ENCODE results near the gene ASIC4. TPM values are rescaled to one million over a fixed set of nuclear protein-coding genes. Genes with fewer than 3 reads are reported as not detected.

The ASIC4 gene
- total RNA-seq, 1 experiment from 2014 or later = 0.21 TPM

DNA sequence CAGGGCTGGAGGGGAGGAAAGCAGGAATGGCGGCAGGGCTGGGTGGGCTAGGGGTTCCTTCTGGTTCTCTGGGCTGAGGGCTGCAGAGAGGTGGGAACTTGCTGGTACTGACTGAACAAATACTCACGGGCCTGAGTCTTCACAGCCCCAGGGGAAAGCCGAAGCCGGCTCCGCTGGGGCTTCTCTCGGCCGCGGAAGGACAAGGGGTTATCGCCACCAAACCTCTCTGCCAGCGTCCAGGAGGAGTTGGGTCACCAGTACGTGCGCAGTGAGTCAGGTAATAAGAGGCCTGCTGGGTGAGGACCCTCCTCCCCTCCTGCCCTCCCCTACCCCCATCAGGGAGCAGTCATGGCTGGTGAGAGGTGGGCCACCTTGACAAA, 29.1 kb upstream of the ASIC4 start:
- in situ Hi-C loops (cut with HindIII; ENCODE audit: low pct_unique_long_range_greater_than_20kb, low sequenced_read_pairs) = no loop called here
- ATAC-seq (no peak), DNase-seq (ENCODE audit: low read depth, low spot score) (no peak)
- BruUV-seq (replicated peaks) = no TSS peak
- H3K27me3 ChIP-seq (ENCODE audit: control insufficient read depth, insufficient read depth, low read length) = no peaks in the 10 kb centered on the region
- no peaks in the 10 kb centered on the region for H3K36me3 ChIP-seq (ENCODE audit: control insufficient read depth, insufficient read depth, low read length)
- intact Hi-C loops (cut with micrococcal nuclease; ENCODE audit: unreplicated experiment) = no loop called here
- no peaks in the 10 kb centered on the region for H3K4me1 ChIP-seq (ENCODE audit: control insufficient read depth, insufficient read depth, low read length)
- H3K4me3 ChIP-seq (ENCODE audit: low read depth in 2 of 2, low read length in 2 of 2) = no peak overlapping the region
- TF ChIP-seq TCF7L2 (IDR thresholded peaks at IDR 0.05; ENCODE audit: low read depth, low read length) = no peak
- no peak for TF ChIP-seq SIN3A (IDR thresholded peaks at IDR 0.05; ENCODE audit: borderline replicate concordance, insufficient read depth, low read depth, low read length)
- TF ChIP-seq POLR2AphosphoS5 (IDR thresholded peaks at IDR 0.05; ENCODE audit: low read depth, low read length) = no peak
- TF ChIP-seq, protein P1, sequence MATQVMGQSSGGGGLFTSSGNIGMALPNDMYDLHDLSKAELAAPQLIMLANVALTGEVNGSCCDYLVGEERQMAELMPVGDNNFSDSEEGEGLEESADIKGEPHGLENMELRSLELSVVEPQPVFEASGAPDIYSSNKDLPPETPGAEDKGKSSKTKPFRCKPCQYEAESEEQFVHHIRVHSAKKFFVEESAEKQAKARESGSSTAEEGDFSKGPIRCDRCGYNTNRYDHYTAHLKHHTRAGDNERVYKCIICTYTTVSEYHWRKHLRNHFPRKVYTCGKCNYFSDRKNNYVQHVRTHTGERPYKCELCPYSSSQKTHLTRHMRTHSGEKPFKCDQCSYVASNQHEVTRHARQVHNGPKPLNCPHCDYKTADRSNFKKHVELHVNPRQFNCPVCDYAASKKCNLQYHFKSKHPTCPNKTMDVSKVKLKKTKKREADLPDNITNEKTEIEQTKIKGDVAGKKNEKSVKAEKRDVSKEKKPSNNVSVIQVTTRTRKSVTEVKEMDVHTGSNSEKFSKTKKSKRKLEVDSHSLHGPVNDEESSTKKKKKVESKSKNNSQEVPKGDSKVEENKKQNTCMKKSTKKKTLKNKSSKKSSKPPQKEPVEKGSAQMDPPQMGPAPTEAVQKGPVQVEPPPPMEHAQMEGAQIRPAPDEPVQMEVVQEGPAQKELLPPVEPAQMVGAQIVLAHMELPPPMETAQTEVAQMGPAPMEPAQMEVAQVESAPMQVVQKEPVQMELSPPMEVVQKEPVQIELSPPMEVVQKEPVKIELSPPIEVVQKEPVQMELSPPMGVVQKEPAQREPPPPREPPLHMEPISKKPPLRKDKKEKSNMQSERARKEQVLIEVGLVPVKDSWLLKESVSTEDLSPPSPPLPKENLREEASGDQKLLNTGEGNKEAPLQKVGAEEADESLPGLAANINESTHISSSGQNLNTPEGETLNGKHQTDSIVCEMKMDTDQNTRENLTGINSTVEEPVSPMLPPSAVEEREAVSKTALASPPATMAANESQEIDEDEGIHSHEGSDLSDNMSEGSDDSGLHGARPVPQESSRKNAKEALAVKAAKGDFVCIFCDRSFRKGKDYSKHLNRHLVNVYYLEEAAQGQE (IDR thresholded peaks at IDR 0.05; ENCODE audit: insufficient read depth in 1 of 2, low read depth in 2 of 2, low read length in 1 of 2) = no peak
- TF ChIP-seq, protein P2, sequence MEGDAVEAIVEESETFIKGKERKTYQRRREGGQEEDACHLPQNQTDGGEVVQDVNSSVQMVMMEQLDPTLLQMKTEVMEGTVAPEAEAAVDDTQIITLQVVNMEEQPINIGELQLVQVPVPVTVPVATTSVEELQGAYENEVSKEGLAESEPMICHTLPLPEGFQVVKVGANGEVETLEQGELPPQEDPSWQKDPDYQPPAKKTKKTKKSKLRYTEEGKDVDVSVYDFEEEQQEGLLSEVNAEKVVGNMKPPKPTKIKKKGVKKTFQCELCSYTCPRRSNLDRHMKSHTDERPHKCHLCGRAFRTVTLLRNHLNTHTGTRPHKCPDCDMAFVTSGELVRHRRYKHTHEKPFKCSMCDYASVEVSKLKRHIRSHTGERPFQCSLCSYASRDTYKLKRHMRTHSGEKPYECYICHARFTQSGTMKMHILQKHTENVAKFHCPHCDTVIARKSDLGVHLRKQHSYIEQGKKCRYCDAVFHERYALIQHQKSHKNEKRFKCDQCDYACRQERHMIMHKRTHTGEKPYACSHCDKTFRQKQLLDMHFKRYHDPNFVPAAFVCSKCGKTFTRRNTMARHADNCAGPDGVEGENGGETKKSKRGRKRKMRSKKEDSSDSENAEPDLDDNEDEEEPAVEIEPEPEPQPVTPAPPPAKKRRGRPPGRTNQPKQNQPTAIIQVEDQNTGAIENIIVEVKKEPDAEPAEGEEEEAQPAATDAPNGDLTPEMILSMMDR (IDR thresholded peaks at IDR 0.05) = no peak
- no peaks in the 10 kb centered on the region for H3K9me3 ChIP-seq (ENCODE audit: control insufficient read depth, insufficient read depth, low read depth, low read length)
- ChIA-PET CTCF (interaction anchor here (1.7 kb wide), 1 partner anchor 10 kb away, joined by 5 read pairs; no protein-coding TSS in a partner anchor), POLR2A (interaction anchor here (0.5 kb wide), 1 partner anchor 8 kb away, joined by 7 read pairs; no protein-coding TSS in a partner anchor)
- H3K27ac ChIP-seq (ENCODE audit: low read length) = no peak overlapping the region

DNA sequence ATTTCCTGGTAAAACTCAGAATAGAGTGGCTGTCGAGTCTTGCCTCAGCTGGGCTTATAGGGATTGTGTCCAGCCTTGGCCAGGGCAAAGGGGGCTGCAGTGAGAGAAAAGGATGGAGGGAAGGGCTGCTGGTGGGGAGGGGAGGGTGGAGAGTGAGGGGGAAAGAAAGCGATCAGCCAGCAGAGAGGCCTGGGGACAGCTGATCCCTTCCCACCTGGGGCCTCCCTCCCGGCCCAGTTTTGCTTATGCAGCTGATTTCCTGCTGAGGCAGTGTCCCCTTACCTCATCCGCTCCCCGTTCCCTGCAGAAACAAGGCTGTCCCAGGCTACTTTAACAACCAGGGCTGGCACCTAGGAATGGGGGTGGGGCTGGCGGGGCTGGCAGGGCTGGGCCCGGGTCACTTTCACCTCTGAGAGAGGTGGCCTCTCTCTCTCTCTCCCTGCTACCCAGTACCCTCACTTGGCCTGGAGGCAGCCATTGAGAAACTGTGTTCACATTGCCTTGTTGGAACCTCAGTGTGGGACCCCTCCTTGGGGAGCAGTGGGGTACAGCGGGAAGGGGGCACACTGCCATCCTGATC, 27.8 kb upstream of the ASIC4 start:
- BruUV-seq (replicated peaks) = no TSS peak
- ATAC-seq = no peak

More for the DNA sequence above, 27.8 kb upstream of the ASIC4 start:
- Histone ChIP-seq H3K27me3 (ENCODE audit: control insufficient read depth, insufficient read depth, low read length) (no peaks in the 10 kb centered on the region), H3K27ac (ENCODE audit: low read length) (no peak overlapping the region), H3K4me3 (ENCODE audit: low read depth in 2 of 2, low read length in 2 of 2) (no peak overlapping the region), H3K9me3 (ENCODE audit: control insufficient read depth, insufficient read depth, low read depth, low read length) (no peaks in the 10 kb centered on the region), H3K4me1 (ENCODE audit: control insufficient read depth, insufficient read depth, low read length) (no peaks in the 10 kb centered on the region), H3K36me3 (ENCODE audit: control insufficient read depth, insufficient read depth, low read length) (no peaks in the 10 kb centered on the region)
- no peak for DNase-seq (ENCODE audit: low read depth, low spot score)
- in situ Hi-C loops (cut with HindIII; ENCODE audit: low pct_unique_long_range_greater_than_20kb, low sequenced_read_pairs) = no loop called here
- TF ChIP-seq, protein P2 (IDR thresholded peaks at IDR 0.05) = no peak
- TF ChIP-seq TCF7L2 (IDR thresholded peaks at IDR 0.05; ENCODE audit: low read depth, low read length) (no peak), SIN3A (IDR thresholded peaks at IDR 0.05; ENCODE audit: borderline replicate concordance, insufficient read depth, low read depth, low read length) (no peak), POLR2AphosphoS5 (IDR thresholded peaks at IDR 0.05; ENCODE audit: low read depth, low read length) (no peak)
- TF ChIP-seq, protein P1 (IDR thresholded peaks at IDR 0.05; ENCODE audit: insufficient read depth in 1 of 2, low read depth in 2 of 2, low read length in 1 of 2) = no peak
- intact Hi-C loops (cut with micrococcal nuclease; ENCODE audit: unreplicated experiment) = no loop called here
- CTCF ChIA-PET = interaction anchor here (0.6 to 1.7 kb wide), 3 partner anchors 9 to 308 kb away, joined by 3 to 5 read pairs (median 5); no protein-coding TSS in a partner anchor
- POLR2A ChIA-PET = interaction anchor here (0.7 kb wide), 1 partner anchor 237 kb away, joined by 13 read pairs; no protein-coding TSS in a partner anchor
